ENCODE measurements around the gene MDH1.
"Not testable (repeated sequence)": the region's sequence is repeated elsewhere in the genome, so short reads cannot be mapped to it uniquely, and the experiment has no call there.

MDH1 gene

DNA sequence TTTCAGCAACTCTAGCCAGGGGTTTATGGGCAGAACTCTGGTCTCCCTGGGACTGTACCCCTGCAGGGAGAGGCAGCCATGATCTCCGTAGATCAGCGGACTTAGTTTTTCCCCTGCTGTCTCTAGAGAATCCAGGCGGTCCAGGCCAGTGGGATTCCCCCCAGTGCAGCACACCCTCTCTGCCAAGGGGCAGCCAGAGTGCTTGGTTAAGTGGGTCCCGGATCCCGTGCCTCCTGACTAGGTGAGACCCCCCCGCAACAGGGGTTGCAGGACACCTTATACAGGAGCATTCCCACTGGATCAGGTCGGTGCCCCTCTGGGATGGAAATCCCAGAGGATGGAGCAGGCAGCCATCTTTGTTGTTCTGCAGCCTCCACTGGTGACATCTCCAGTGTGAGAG is 33.5 kb upstream of the MDH1 start:
- DNase-seq = no peak
- Histone ChIP-seq H3K4me1 (no peaks in the 10 kb centered on the region), H3K4me3 (ENCODE audit: low read depth, low read length) (no peak overlapping the region), H3K9me3 (no peaks in the 10 kb centered on the region), H3K36me3 (no peaks in the 10 kb centered on the region), H3K27me3 (no peaks in the 10 kb centered on the region)
- TF ChIP-seq, protein P1, sequence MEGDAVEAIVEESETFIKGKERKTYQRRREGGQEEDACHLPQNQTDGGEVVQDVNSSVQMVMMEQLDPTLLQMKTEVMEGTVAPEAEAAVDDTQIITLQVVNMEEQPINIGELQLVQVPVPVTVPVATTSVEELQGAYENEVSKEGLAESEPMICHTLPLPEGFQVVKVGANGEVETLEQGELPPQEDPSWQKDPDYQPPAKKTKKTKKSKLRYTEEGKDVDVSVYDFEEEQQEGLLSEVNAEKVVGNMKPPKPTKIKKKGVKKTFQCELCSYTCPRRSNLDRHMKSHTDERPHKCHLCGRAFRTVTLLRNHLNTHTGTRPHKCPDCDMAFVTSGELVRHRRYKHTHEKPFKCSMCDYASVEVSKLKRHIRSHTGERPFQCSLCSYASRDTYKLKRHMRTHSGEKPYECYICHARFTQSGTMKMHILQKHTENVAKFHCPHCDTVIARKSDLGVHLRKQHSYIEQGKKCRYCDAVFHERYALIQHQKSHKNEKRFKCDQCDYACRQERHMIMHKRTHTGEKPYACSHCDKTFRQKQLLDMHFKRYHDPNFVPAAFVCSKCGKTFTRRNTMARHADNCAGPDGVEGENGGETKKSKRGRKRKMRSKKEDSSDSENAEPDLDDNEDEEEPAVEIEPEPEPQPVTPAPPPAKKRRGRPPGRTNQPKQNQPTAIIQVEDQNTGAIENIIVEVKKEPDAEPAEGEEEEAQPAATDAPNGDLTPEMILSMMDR (IDR thresholded peaks at IDR 0.05; ENCODE audit: low read depth, low read length) = no peak

DNA sequence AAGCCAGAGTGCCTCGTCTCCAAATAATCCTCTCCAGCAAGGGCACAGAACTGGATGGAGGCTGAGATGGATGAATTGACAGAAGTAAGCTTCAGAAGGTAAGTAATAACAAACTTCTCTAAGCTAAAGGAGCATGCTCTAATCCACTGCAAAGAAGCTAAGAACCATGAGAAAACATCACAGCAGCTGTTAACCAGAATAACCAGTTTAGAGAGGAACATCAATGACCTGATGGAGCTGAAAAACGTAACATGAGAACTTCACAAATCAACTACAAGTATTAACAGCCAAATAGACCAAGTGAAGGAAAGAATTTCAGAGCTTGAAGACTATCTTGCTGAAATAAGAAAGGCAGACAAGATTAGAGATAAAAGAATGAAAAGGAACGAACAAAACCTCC is 32.8 kb upstream of the MDH1 start:
- no peaks in the 10 kb centered on the region for H3K36me3 ChIP-seq
- no peak overlapping the region for H3K4me3 ChIP-seq (ENCODE audit: low read depth, low read length)
- H3K9me3 ChIP-seq = no peaks in the 10 kb centered on the region
- H3K4me1 ChIP-seq = no peaks in the 10 kb centered on the region
- TF ChIP-seq, protein P1 (IDR thresholded peaks at IDR 0.05; ENCODE audit: low read depth, low read length) = no peak
- no peak for DNase-seq
- no peaks in the 10 kb centered on the region for H3K27me3 ChIP-seq

DNA sequence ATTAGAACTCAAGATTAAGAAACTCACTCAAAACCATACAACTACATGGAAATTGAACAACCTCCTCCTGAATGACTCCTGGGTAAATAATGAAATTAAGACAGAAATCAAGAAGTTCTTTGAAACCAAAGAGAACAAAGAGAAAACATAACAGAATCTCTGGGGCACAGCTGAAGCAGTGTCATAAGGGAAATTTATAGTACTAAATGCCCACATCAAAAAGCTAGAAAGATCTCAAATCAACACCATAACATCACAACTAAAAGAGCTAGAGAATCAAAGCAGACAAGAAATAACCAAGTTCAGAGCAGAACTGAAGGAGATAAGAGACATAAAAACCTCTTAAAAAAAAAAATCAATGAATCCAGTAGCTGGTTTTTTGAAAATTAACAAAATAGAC is 30.9 kb upstream of the MDH1 start:
- not testable (repeated sequence) for DNase-seq; H3K36me3 ChIP-seq; H3K4me3 ChIP-seq (ENCODE audit: low read depth, low read length); H3K9me3 ChIP-seq; H3K4me1 ChIP-seq; H3K27me3 ChIP-seq

DNA sequence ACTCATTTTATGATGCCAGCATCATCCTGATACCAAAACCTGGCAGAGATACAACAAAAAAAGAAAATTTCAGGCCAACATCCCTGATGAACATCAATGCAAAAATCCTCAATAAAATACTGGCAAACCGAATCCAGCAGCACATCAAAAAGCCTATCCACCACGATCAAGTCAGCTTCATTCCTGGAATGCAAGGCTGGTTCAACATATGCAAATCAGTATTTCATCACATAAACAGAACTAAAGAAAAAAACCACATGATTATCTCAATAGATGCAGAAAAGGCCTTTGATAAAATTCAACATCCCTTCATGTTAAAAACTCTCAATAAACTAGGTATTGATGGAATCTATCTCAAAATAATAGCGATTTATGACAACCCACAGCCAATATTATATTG is 29.8 kb upstream of the MDH1 start:
- not testable (repeated sequence) for H3K4me3 ChIP-seq (ENCODE audit: low read depth, low read length); DNase-seq; H3K4me1 ChIP-seq; H3K36me3 ChIP-seq; H3K9me3 ChIP-seq; H3K27me3 ChIP-seq

DNA sequence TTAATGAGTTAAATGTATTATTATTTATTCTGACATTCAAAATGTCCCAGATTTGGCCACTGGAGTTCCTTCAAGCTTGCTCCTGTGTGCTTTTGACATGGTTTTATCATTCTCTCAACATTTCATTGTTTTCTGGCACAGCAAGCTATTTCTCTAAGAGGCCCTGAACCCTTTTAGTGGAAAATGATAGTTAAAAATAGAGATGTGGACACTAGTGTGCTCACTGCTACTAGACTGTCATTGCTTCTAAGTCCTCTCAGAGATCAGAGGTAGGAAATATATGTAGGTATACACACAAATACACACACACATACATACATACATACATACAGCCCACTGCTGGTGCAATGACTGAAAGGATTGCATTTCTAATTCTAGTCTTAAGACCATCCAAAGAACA is 26.0 kb upstream of the MDH1 start:
- no peaks in the 10 kb centered on the region for H3K4me1 ChIP-seq
- TF ChIP-seq, protein P1 (IDR thresholded peaks at IDR 0.05; ENCODE audit: low read depth, low read length) = no peak
- no peak overlapping the region for H3K4me3 ChIP-seq (ENCODE audit: low read depth, low read length)
- no peaks in the 10 kb centered on the region for H3K27me3 ChIP-seq
- no peak for DNase-seq
- no peaks in the 10 kb centered on the region for H3K36me3 ChIP-seq
- H3K9me3 ChIP-seq = no peaks in the 10 kb centered on the region

DNA sequence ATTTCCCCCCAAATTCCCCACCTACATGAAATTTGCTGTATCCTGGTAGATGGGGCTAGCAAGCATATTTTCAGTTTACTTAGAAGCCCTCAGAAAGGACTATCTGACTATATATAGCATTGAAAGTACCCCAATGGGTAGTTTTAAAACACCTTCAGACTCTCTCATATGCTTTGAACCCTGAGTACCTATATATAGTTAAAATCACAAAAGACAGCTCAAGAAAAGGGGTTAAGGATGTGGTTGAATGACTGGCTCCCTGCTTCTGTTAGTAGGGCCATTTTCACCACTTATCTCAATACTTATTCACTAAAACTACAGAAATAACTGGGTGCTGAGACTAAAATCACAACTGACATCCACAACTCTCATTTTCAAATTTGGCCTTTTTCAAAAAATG is 19.0 kb upstream of the MDH1 start:
- Histone ChIP-seq H3K9me3 (no peaks in the 10 kb centered on the region), H3K4me3 (ENCODE audit: low read depth, low read length) (no peak overlapping the region), H3K27me3 (no peaks in the 10 kb centered on the region), H3K36me3 (no peaks in the 10 kb centered on the region), H3K4me1 (no peaks in the 10 kb centered on the region)
- DNase-seq = no peak
- TF ChIP-seq, protein P1 (IDR thresholded peaks at IDR 0.05; ENCODE audit: low read depth, low read length) = no peak

DNA sequence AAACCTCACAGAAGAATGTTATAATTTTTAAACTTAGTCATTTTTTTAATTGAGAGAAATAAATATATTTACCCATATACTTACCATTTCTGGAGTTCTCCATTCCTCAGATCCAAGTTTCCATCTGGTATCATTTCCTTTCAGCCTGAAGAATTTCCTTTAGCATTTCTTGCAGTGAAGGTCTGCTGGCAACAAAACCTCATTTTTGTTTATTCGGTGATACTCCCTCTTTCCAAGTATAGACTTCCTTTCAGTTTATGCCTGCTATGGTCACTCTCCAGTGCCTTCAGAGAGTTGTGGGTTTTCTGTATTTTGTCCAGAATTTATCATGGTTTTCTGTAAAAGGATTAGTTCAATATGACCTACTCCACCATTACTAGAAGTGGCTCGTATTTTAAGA is 17.5 kb upstream of the MDH1 start:
- no peaks in the 10 kb centered on the region for H3K9me3 ChIP-seq
- TF ChIP-seq, protein P1 (IDR thresholded peaks at IDR 0.05; ENCODE audit: low read depth, low read length) = no peak
- no peak overlapping the region for H3K4me3 ChIP-seq (ENCODE audit: low read depth, low read length)
- no peaks in the 10 kb centered on the region for H3K4me1 ChIP-seq
- no peaks in the 10 kb centered on the region for H3K36me3 ChIP-seq
- DNase-seq = no peak
- H3K27me3 ChIP-seq = no peaks in the 10 kb centered on the region
